ACHN (cell line): ENCODE results near the gene TEX14.
A peak's percentile ranks its signal among the peaks of the same experiment; 100 is the strongest.

Experiments used
- DNase-seq: peaks from one replicate; pipeline ENCODE4 v3.0.0-alpha.2; 2015
- in situ Hi-C: cut with HindIII; loops from 2 replicates; pipeline ENCODE4 v1.10.0; 2017; ENCODE audit warnings: low sequenced_read_pairs, low pct_ligation_motif_present, low pct_unique_long_range_greater_than_20kb

TEX14 gene

GRCh38 chr17:58538811-58539409 is 152.9 kb downstream of the TEX14 start:
- in situ Hi-C loops, result no loop called here
- DNase-seq, result no peak

- DNase-seq, result no peak
Observed at GRCh38 chr17:58537266-58537665, 154.6 kb downstream of the TEX14 start.

GRCh38 chr17:58536542-58536941 is 155.3 kb downstream of the TEX14 start:
- in situ Hi-C loops, result no loop called here
- no peak for DNase-seq

More at GRCh38 chr17:58537266-58537665, 154.6 kb downstream of the TEX14 start:
- in situ Hi-C loops, result no loop called here

- in situ Hi-C loops, result no loop called here
- peak; percentile 39 for DNase-seq
Observed at GRCh38 chr17:58535431-58535830, 156.4 kb downstream of the TEX14 start.

GRCh38 chr17:58534901-58535421 is 156.9 kb downstream of the TEX14 start:
- DNase-seq, result peak; percentile 38
- in situ Hi-C loops, result no loop called here

- in situ Hi-C loops, result no loop called here
- DNase-seq, result no peak
Observed at GRCh38 chr17:58534331-58534730, 157.5 kb downstream of the TEX14 start.

- in situ Hi-C loops, result no loop called here
- DNase-seq, result no peak
Observed at GRCh38 chr17:58533616-58534188, 158.1 kb downstream of the TEX14 start.

- in situ Hi-C loops, result no loop called here
- no peak for DNase-seq
Observed at GRCh38 chr17:58532555-58532951, 159.3 kb downstream of the TEX14 start.

- in situ Hi-C loops, result no loop called here
- peak; percentile 60 for DNase-seq
Observed at GRCh38 chr17:58531661-58532554, 159.9 kb downstream of the TEX14 start.

GRCh38 chr17:58531122-58531521 is 160.7 kb downstream of the TEX14 start:
- in situ Hi-C loops, result no loop called here
- DNase-seq, result no peak

GRCh38 chr17:58530655-58531054 is 161.2 kb downstream of the TEX14 start:
- in situ Hi-C loops, result no loop called here
- no peak for DNase-seq

GRCh38 chr17:58529275-58529674 is 162.6 kb downstream of the TEX14 start:
- no peak for DNase-seq
- in situ Hi-C loops, result no loop called here

GRCh38 chr17:58528443-58528842 is 163.4 kb downstream of the TEX14 start:
- in situ Hi-C loops, result no loop called here
- DNase-seq, result no peak

- in situ Hi-C loops, result no loop called here
Observed at GRCh38 chr17:58527949-58528348, 163.9 kb downstream of the TEX14 start.

GRCh38 chr17:58527306-58527705 is 164.5 kb downstream of the TEX14 start:
- DNase-seq, result no peak
- in situ Hi-C loops, result no loop called here

More at GRCh38 chr17:58527949-58528348, 163.9 kb downstream of the TEX14 start:
- DNase-seq, result no peak

GRCh38 chr17:58525239-58525638 is 166.6 kb downstream of the TEX14 start:
- in situ Hi-C loops, result no loop called here
- peak; percentile 25 for DNase-seq

GRCh38 chr17:58521680-58522079 is 170.2 kb downstream of the TEX14 start:
- DNase-seq, result no peak
- in situ Hi-C loops, result no loop called here

- DNase-seq, result peak; percentile 35
- in situ Hi-C loops, result no loop called here
Observed at GRCh38 chr17:58520843-58521430, 170.9 kb downstream of the TEX14 start.
